GM12872 (cell line): ENCODE data around the gene TMEM60.
A peak's percentile ranks its signal among the peaks of the same experiment; 100 is the strongest.

Experiments used
- CTCF ChIP-seq: IDR thresholded peaks from 3 replicates; pipeline ENCODE4 v1.5.1; 2011; ENCODE audit warnings: low read depth, mild to moderate bottlenecking, low read length, moderate library complexity; ENCODE audit not compliant: insufficient read depth

Gene TMEM60, protein sequence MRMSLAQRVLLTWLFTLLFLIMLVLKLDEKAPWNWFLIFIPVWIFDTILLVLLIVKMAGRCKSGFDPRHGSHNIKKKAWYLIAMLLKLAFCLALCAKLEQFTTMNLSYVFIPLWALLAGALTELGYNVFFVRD

DNA sequence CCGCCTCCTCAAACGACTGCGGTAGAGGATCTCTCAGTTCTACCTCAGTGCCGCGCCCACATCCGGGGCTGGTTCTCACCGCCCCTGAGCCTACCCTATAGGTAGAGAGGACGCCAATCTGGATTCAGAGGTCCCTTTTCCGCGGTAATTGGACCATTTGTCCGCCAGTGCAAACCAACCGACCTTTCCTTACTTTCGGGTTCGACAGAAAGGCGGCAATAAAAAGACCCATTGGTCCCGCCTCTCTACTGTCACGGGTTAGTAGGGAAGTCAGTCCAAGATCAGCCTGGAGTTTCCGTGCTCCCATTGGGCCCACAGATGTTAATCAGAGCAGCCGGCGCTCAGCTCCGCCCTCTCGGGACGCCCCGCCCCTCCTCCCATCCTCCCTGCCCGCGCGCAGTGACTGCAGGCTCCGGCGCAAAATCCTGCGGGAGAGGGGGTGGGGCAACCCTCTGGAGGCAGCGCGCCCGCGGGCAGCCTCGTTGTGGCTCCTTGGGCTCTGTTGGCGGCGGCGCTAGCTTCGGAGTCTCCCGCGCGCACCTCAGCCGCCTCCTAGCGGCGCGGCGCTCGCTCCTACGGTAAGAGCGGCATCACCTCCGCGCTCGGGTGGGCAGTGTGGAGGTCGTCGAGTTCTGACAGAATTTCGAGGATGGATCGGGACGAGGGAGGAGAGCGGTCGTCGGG, at the start of gene TMEM60, which contains the start of gene PHTF2:
TSS of gene TMEM60 (minus strand) at position 41 of the 684 bp plus-strand sequence. CDS start 4,061 bp downstream, outside the sequence.
TSS of gene PHTF2 (plus strand) at position 380 of the 684 bp plus-strand sequence.
- TF ChIP-seq CTCF, result peak; percentile 60

- TF ChIP-seq CTCF, result no peak
These were observed 48.3 kb upstream of the TMEM60 start for GRCh38 chr7:77846317-77847092.

DNA sequence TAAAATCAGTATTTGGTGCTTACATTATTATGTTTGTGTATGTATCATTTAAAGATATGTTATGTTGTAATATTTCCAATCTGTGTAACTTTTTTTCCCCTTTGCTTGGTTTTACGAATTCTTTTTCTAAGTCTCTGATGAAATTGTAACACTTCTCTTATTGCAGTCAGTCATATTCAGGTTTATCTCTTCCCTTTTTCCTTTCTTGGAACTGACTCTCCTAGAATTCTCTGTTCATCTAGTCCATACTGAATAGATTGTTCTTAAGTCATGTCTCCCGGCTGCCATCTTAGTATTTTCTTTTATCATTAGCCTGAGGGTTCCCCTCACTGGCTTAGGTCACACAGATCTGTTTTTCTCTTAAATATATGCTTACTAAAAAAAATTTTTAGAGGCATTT, 45.0 kb upstream of the TMEM60 start:
- no peak for TF ChIP-seq CTCF

DNA sequence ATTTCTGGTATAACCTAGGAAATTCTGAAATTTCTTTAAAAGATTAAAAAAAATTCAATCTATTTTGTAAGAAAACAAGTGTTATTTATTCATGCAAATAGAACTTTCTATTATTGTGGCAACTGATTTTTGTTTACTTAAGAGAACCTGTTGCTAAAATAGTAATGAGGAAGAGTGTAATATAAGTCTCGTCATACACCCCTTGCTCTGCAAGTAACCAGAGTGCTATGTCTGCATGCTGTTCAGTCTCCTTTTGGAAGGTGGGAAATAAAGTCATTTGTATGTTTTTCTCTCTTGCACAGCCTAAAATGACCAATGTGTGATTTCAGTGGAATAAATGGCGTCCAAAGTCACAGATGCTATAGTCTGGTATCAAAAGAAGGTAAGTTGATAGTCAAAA, 41.7 kb upstream of the TMEM60 start:
- no peak for TF ChIP-seq CTCF

- TF ChIP-seq CTCF, result no peak
These were observed 40.8 kb upstream of the TMEM60 start for GRCh38 chr7:77838929-77839491.

- no peak for TF ChIP-seq CTCF
These were observed 39.7 kb upstream of the TMEM60 start for GRCh38 chr7:77837966-77838365.

DNA sequence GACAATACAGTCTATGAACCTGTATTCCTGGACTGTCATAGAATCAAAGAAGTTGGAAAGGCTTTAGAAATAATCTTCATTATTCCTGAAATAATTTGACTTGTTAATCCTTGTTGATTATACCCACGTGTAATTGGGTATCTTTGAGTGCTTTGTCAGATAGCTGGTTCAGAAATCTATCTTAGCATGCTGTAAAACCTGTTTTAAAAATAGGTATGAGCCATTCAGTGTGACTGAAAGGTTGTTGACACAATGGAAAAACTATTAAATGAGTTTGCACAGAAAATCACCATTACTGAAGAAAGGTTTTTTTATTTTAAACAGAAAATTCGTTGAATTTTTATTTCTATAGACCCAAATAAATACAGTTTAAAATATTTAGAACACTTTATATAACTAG, 39.0 kb upstream of the TMEM60 start:
- no peak for TF ChIP-seq CTCF
